K562 (cell line): Measurements from ENCODE around the gene RBMS3. TPM values are rescaled to one million over a fixed set of nuclear protein-coding genes. Genes with fewer than 3 reads are reported as not detected.

ENCODE experiments used
- ATAC-seq: fragments of 200-7000 bp; cut with Tn5 transposase; 3 replicates; pipeline ENCODE4 v1.9.1; 2020; ENCODE audit warnings: moderate library complexity
- BruUV-seq: library from RNA; stranded (reverse); fragments of 400-500 nt; replicated peaks from 2 replicates; lab custom pipeline; 2021; lab: Mats Ljungman, UMichigan
- CTCF ChIA-PET: fragments of 300-600 bp; formaldehyde crosslinking; extraction: SDS; loops from one replicate; lab custom pipeline; 2021; ENCODE audit warnings: low intra/inter-chr PET ratio; lab: Yijun Ruan, JAX
- POLR2A ChIA-PET: fragments of 300-600, 350-650 bp; sonication (Branson Sonifier 250); formaldehyde crosslinking; extraction: SDS; loops from one replicate; lab custom pipeline; 2021; ENCODE audit warnings: antibody characterized with exemption, inconsistent platforms; lab: Yijun Ruan, JAX
- DNase-seq, 4 experiments: peaks; one replicate each; pipeline versions ENCODE4 v3.0.0 to v3.0.0-alpha.2; 2011 to 2018; ENCODE audit warnings: low spot score in 3 of 4, mixed read lengths in 3 of 4; ENCODE audit errors: extremely low read depth in 1 of 4
- FAIRE-seq: peaks from 2 replicates; lab custom pipeline; 2011; peaks lifted over from hg19 to GRCh38; lab: Jason Lieb, UNC
- H2AFZ ChIP-seq: 2 replicates; pipeline ENCODE4 v1.6.0; 2011; ENCODE audit warnings: low read depth, low read length, control low read depth, inconsistent platforms
- H3K27ac ChIP-seq: fragments of 200-600 bp; 3 replicates; pipeline ENCODE4 v1.8.0; 2011; ENCODE audit warnings: low read depth, mild to moderate bottlenecking, control low read depth, inconsistent platforms, low read length, moderate library complexity, mixed read lengths; ENCODE audit errors: extremely low read depth
- H3K27me3 ChIP-seq, 2 experiments: fragments of 300-600 bp in 1 of 2; 2 replicates in 1 of 2; 3 replicates in 1 of 2; pipeline versions ENCODE4 v1.6.0 to v1.8.0; 2011; ENCODE audit warnings: inconsistent platforms in 2 of 2, low read length in 2 of 2, mild to moderate bottlenecking in 1 of 2, mixed read lengths in 1 of 2, moderate library complexity in 1 of 2; ENCODE audit not compliant: control insufficient read depth in 2 of 2, insufficient read depth in 2 of 2
- H3K36me3 ChIP-seq: fragments of 300-600 bp; 3 replicates; pipeline ENCODE4 v1.8.0; 2011; ENCODE audit warnings: mild to moderate bottlenecking, low read length, inconsistent platforms; ENCODE audit not compliant: control insufficient read depth, insufficient read depth
- H3K4me1 ChIP-seq, 2 experiments: fragments of 200-600 bp in 1 of 2; replicated peaks in 1 of 2; 2 replicates in 1 of 2; 3 replicates in 1 of 2; pipeline versions ENCODE4 v1.5.1 to v1.8.0; 2011; ENCODE audit warnings: inconsistent platforms in 2 of 2, low read length in 2 of 2, mild to moderate bottlenecking in 1 of 2, mixed read lengths in 1 of 2, moderate library complexity in 1 of 2; ENCODE audit not compliant: control insufficient read depth in 2 of 2, insufficient read depth in 2 of 2
- H3K4me2 ChIP-seq: 2 replicates; pipeline ENCODE4 v1.6.1; 2011; ENCODE audit warnings: low read length, control low read depth, inconsistent platforms, mixed read lengths; ENCODE audit not compliant: insufficient read depth
- H3K4me3 ChIP-seq: fragments of 200-600 bp; sonication (generic), shearing (Covaris generic); 2 replicates; pipeline ENCODE4 v1.5.1; 2016; ENCODE audit warnings: control low read depth, inconsistent platforms
- H3K79me2 ChIP-seq: fragments of 200-600 bp; 3 replicates; pipeline ENCODE4 v1.8.0; 2011; ENCODE audit warnings: low read length, inconsistent platforms; ENCODE audit not compliant: control insufficient read depth, insufficient read depth
- H3K9ac ChIP-seq, 2 experiments: 2 replicates each; pipeline versions ENCODE4 v1.6.0 to v1.6.1; 2011; ENCODE audit warnings: low read depth in 2 of 2, low read length in 2 of 2, control low read depth in 1 of 2, inconsistent platforms in 1 of 2, mild to moderate bottlenecking in 1 of 2, mixed read lengths in 1 of 2; ENCODE audit not compliant: insufficient read depth in 1 of 2
- H3K9me1 ChIP-seq: one replicate; pipeline ENCODE4 v1.6.0; 2011; ENCODE audit warnings: inconsistent platforms, mild to moderate bottlenecking, low read length, moderate library complexity; ENCODE audit not compliant: control insufficient read depth, insufficient read depth
- H3K9me3 ChIP-seq: replicated peaks from 2 replicates; pipeline ENCODE4 v1.5.1; 2011; ENCODE audit warnings: low read depth, low read length, inconsistent platforms; ENCODE audit not compliant: control insufficient read depth, insufficient read depth
- H4K20me1 ChIP-seq: replicated peaks from 2 replicates; pipeline ENCODE4 v1.6.1; 2011; ENCODE audit warnings: low read length, inconsistent platforms, mixed read lengths; ENCODE audit not compliant: control insufficient read depth, insufficient read depth
- MCM3 ChIP-seq: fragments of 450-650 bp; IDR thresholded peaks from 2 replicates; pipeline ENCODE4 v1.6.1; 2016
- RBM39 ChIP-seq: fragments of 200-400 bp; formaldehyde crosslinking; optimal IDR thresholded peaks from 2 replicates; pipeline ENCODE3; 2018; ENCODE audit warnings: low read depth, low read length
- ZNF146 ChIP-seq: IDR thresholded peaks from one replicate; pipeline ENCODE4 v1.6.1; 2018; ENCODE audit warnings: missing compliant biosample characterization; ENCODE audit not compliant: unreplicated experiment
- ZNF384 ChIP-seq: IDR thresholded peaks from 2 replicates; pipeline ENCODE4 v1.6.1; 2012; ENCODE audit warnings: low read depth, low read length, improper control_type of control experiment
- WGBS: fragments of 100-300 bp; shearing (Covaris generic); methylation state at CpG from one replicate; pipeline ENCODE4 v1.1.6; 2016; ENCODE audit warnings: low coverage, mixed read lengths; ENCODE audit not compliant: insufficient coverage; ENCODE audit errors: missing lambda C conversion rate; 5-methylcytosine and 5-hydroxymethylcytosine counted together
- in situ Hi-C: fragments of 300-500 bp; cut with MboI; formaldehyde crosslinking; loops from 4 replicates; pipeline ENCODE4 v1.15.0; 2018; ENCODE audit warnings: inconsistent platforms, mixed read lengths
- intact Hi-C: fragments of 100-400 bp; cut with micrococcal nuclease; formaldehyde crosslinking; loops from 2 replicates; pipeline ENCODE4 v1.14.2; 2022
- polyA plus RNA-seq, 8 experiments: library from polyadenylated mRNA; depleted of rRNA in 4 of 8; stranded (reverse) in 5 of 8; unstranded in 3 of 8; fragments of >200 nt; fragmentation: Nextera tagmentation in 2 of 8; fragmentation: Illumina TruSeq in 1 of 8; extraction: Ambion mirVana in 2 of 8; extraction: Trizol in 1 of 8; gene quantifications; 2 replicates each; pipeline versions ENCODE4 v1.2.1 to v1.2.3, GENCODE V29; 2011 to 2014; ENCODE audit warnings: inconsistent platforms in 1 of 8, missing spikeins in 1 of 8
- total RNA-seq, 7 experiments: library from RNA; depleted of rRNA in 6 of 7; stranded (reverse); fragments of >200 nt in 6 of 7; fragmentation: Illumina TruSeq in 2 of 7; extraction: Trizol in 2 of 7; gene quantifications; 2 replicates each; pipeline versions ENCODE4 v1.2.1 to v1.2.3, GENCODE V29; 2011 to 2021; ENCODE audit warnings: low replicate concordance in 1 of 7
- TF ChIP-seq, protein P1 (sequence below): fragments of 250-450 bp; sonication (Bioruptor Pico); IDR thresholded peaks from 2 replicates; pipeline ENCODE4 v1.4.0; 2020; ENCODE audit warnings: borderline replicate concordance
- TF ChIP-seq, protein P2 (sequence below): fragments of 250-450 bp; sonication (Bioruptor Pico); IDR thresholded peaks from 2 replicates; pipeline ENCODE4 v1.6.1; 2021; ENCODE audit warnings: mild to moderate bottlenecking
- TF ChIP-seq, protein P3 (sequence below), 2 experiments: fragments of 450-650 bp; conservative IDR thresholded peaks; 2 replicates each; pipeline ENCODE4 v1.6.1; 2017; ENCODE audit warnings: mild to moderate bottlenecking in 2 of 2, moderate library complexity in 2 of 2

RBMS3 gene
- total and polyA plus RNA-seq, 9 of the 15 experiments (the other 6 are each of a cell fraction or from before 2014, with no cell fraction given) = 0.20 TPM; not detected in 8

DNA sequence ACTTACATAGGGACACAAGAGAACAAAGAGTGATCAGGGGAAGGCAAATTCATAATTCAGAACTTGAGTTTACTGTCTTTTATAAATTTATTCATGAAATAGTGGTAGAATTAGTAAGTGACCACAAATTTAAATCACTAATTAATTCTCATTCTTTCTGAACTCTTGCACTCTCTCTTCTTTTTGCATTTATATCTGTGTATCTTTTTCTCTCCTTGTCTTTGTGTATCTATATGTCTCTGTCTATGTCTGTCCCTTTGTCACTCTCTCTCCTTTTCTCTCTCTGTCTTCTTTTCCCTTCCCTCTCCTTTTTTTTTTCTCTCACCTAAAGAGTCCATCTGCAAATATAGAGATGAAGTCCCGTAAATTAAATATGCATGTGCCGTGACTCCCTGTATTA, 31.5 kb downstream of the RBMS3 start:
- no peaks in the 10 kb centered on the region for H3K4me1 ChIP-seq
- in situ Hi-C loops = no loop called here
- ATAC-seq = no peak
- H3K4me3 ChIP-seq = no peak overlapping the region
- intact Hi-C loops = no loop called here
- ChIA-PET CTCF (no interaction called here), POLR2A (no interaction called here)
- no peak overlapping the region for H3K9ac ChIP-seq
- H3K27me3 ChIP-seq = no peaks in the 10 kb centered on the region
- TF ChIP-seq MCM3 = no peak
- TF ChIP-seq RBM39 = no peak
- TF ChIP-seq ZNF146 (CRISPR knock-in tag) = no peak
- TF ChIP-seq, protein P1, sequence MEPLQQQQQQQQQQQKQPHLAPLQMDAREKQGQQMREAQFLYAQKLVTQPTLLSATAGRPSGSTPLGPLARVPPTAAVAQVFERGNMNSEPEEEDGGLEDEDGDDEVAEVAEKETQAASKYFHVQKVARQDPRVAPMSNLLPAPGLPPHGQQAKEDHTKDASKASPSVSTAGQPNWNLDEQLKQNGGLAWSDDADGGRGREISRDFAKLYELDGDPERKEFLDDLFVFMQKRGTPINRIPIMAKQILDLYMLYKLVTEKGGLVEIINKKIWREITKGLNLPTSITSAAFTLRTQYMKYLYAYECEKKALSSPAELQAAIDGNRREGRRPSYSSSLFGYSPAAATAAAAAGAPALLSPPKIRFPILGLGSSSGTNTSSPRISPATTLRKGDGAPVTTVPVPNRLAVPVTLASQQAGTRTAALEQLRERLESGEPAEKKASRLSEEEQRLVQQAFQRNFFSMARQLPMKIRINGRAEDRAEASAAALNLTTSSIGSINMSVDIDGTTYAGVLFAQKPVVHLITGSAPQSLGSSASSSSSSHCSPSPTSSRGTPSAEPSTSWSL (CRISPR knock-in tag) = no peak
- TF ChIP-seq, protein P2, sequence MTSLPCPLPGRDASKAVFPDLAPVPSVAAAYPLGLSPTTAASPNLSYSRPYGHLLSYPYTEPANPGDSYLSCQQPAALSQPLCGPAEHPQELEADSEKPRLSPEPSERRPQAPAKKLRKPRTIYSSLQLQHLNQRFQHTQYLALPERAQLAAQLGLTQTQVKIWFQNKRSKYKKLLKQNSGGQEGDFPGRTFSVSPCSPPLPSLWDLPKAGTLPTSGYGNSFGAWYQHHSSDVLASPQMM = no peak
- TF ChIP-seq, protein P3, sequence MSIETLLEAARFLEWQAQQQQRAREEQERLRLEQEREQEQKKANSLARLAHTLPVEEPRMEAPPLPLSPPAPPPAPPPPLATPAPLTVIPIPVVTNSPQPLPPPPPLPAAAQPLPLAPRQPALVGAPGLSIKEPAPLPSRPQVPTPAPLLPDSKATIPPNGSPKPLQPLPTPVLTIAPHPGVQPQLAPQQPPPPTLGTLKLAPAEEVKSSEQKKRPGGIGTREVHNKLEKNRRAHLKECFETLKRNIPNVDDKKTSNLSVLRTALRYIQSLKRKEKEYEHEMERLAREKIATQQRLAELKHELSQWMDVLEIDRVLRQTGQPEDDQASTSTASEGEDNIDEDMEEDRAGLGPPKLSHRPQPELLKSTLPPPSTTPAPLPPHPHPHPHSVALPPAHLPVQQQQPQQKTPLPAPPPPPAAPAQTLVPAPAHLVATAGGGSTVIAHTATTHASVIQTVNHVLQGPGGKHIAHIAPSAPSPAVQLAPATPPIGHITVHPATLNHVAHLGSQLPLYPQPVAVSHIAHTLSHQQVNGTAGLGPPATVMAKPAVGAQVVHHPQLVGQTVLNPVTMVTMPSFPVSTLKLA (conservative IDR thresholded peaks at IDR 0.05) = no peak
- TF ChIP-seq ZNF384 = no peak
- no peaks in the 10 kb centered on the region for H3K9me1 ChIP-seq
- no peaks in the 10 kb centered on the region for H3K9me3 ChIP-seq
- no peaks in the 10 kb centered on the region for H4K20me1 ChIP-seq
- no peaks in the 10 kb centered on the region for H3K36me3 ChIP-seq
- WGBS = 0% methylated on average over 2 of the region's 2 CpGs
- no TSS peak for BruUV-seq
- H3K4me2 ChIP-seq = no peak overlapping the region
- no peak overlapping the region for H3K27ac ChIP-seq
- no peak for FAIRE-seq
- H2AFZ ChIP-seq = no peak overlapping the region
- H3K79me2 ChIP-seq = no peaks in the 10 kb centered on the region
- no peak for DNase-seq
